Measurements from ENCODE around the gene IQSEC3.

Gene IQSEC3

GRCh38 chr12:207804-208203 lies 141.2 kb downstream of the IQSEC3 start:
- no peak for TF ChIP-seq CTCF (IDR thresholded peaks at IDR 0.05; ENCODE audit: low read depth, low read length, missing control alignments)
- no peak for DNase-seq (ENCODE audit: low read depth)
- no peak overlapping the region for H3K4me3 ChIP-seq (ENCODE audit: low read depth, low read length)

- TF ChIP-seq CTCF (IDR thresholded peaks at IDR 0.05; ENCODE audit: low read depth, low read length, missing control alignments) = no peak
- DNase-seq (ENCODE audit: low read depth) = no peak
- H3K4me3 ChIP-seq (ENCODE audit: low read depth, low read length) = no peak overlapping the region
Measured at GRCh38 chr12:208813-209212, 142.2 kb downstream of the IQSEC3 start.

GRCh38 chr12:209246-209645 lies 142.7 kb downstream of the IQSEC3 start:
- DNase-seq (ENCODE audit: low read depth) = no peak
- no peak for TF ChIP-seq CTCF (IDR thresholded peaks at IDR 0.05; ENCODE audit: low read depth, low read length, missing control alignments)
- no peak overlapping the region for H3K4me3 ChIP-seq (ENCODE audit: low read depth, low read length)

GRCh38 chr12:209851-210250 lies 143.3 kb downstream of the IQSEC3 start:
- H3K4me3 ChIP-seq (ENCODE audit: low read depth, low read length) = no peak overlapping the region
- no peak for DNase-seq (ENCODE audit: low read depth)
- TF ChIP-seq CTCF (IDR thresholded peaks at IDR 0.05; ENCODE audit: low read depth, low read length, missing control alignments) = no peak

- no peak for TF ChIP-seq CTCF (IDR thresholded peaks at IDR 0.05; ENCODE audit: low read depth, low read length, missing control alignments)
- no peak for DNase-seq (ENCODE audit: low read depth)
- no peak overlapping the region for H3K4me3 ChIP-seq (ENCODE audit: low read depth, low read length)
Measured at GRCh38 chr12:210277-211141, 143.9 kb downstream of the IQSEC3 start.

GRCh38 chr12:211142-211465 lies 144.5 kb downstream of the IQSEC3 start:
- no peak overlapping the region for H3K4me3 ChIP-seq (ENCODE audit: low read depth, low read length)
- no peak for TF ChIP-seq CTCF (IDR thresholded peaks at IDR 0.05; ENCODE audit: low read depth, low read length, missing control alignments)
- DNase-seq (ENCODE audit: low read depth) = no peak

Data from GM12864 (cell line).